Measurements from ENCODE around the gene CTAGE15. TPM values are rescaled to one million over a fixed set of nuclear protein-coding genes. Genes with fewer than 3 reads are reported as not detected.
"Not testable (repeated sequence)": the region's sequence is repeated elsewhere in the genome, so short reads cannot be mapped to it uniquely, and the experiment has no call there.

CTAGE15 gene
- total RNA-seq, 1 experiment from 2014 or later = 2.4 TPM

GRCh38 chr7:143598086-143598485 is 26.5 kb downstream of the CTAGE15 start:
- ATAC-seq; H3K9me3 Mint-ChIP-seq; H3K36me3 Mint-ChIP-seq; H3K4me3 Mint-ChIP-seq; H3K4me1 Mint-ChIP-seq; POLR2A ChIA-PET; DNase-seq (ENCODE audit: low spot score); CTCF ChIA-PET; H3K27me3 Mint-ChIP-seq (ENCODE audit: low read depth); H3K27ac Mint-ChIP-seq: not testable (repeated sequence)

DNA sequence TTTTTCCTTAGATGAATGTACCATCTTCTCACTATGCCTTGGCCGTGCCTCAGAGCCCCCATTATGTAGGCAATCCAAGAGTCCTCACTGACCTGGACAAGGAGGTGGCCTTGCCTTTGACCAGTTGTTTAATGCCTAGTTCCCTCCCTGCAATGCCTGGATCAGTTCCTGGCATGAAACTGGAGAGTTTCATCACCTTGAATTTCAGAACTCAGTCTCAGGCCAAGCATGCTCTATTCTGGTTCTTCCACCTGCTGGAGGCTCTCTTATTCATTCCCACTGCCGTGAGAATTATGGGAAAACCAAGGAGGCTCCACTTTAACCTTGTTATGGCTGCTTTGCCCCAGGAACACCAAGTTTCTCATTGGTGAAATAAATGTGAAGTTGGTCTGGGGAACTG is 31.9 kb downstream of the CTAGE15 start:
- H3K4me1 Mint-ChIP-seq; ATAC-seq; H3K36me3 Mint-ChIP-seq; H3K27ac Mint-ChIP-seq; DNase-seq (ENCODE audit: low spot score); POLR2A ChIA-PET; CTCF ChIA-PET; H3K4me3 Mint-ChIP-seq; H3K27me3 Mint-ChIP-seq (ENCODE audit: low read depth); H3K9me3 Mint-ChIP-seq: not testable (repeated sequence)

GRCh38 chr7:143606088-143606487 is 34.5 kb downstream of the CTAGE15 start:
- H3K4me1 Mint-ChIP-seq = not testable (repeated sequence)

DNA sequence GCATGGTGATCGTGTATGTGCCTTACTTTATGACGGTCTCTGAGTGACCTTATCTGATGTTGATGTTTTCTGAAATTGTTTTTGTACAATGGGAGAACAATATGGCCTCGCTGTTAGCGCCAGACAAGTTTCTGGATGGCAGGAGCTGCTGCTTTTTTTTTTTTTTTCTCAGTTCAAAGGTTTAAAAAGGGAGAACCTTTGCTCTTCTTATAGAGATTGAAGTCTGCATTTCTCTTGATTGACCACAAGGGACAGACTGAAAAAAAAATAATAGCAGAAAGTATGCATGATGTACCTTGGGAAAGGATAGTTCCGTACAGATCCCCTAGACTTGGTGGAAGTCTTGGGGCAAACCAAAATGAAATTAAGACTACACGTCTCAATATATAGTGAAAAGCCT is 43.9 kb downstream of the CTAGE15 start:
- CTCF ChIA-PET; H3K27me3 Mint-ChIP-seq (ENCODE audit: low read depth); H3K4me3 Mint-ChIP-seq; H3K9me3 Mint-ChIP-seq; POLR2A ChIA-PET; H3K4me1 Mint-ChIP-seq; H3K27ac Mint-ChIP-seq; DNase-seq (ENCODE audit: low spot score); H3K36me3 Mint-ChIP-seq: not testable (repeated sequence)
- 0 out of 2 replicates have a peak, but pooled peaks have one; percentile 2 for ATAC-seq

More at GRCh38 chr7:143606088-143606487, 34.5 kb downstream of the CTAGE15 start:
- H3K36me3 Mint-ChIP-seq; DNase-seq (ENCODE audit: low spot score); H3K27ac Mint-ChIP-seq; H3K4me3 Mint-ChIP-seq; H3K27me3 Mint-ChIP-seq (ENCODE audit: low read depth); ATAC-seq; H3K9me3 Mint-ChIP-seq; CTCF ChIA-PET; POLR2A ChIA-PET: not testable (repeated sequence)

- CTCF ChIA-PET, H3K4me1 Mint-ChIP-seq: not testable (repeated sequence)
Measured at GRCh38 chr7:143617204-143617603, 45.6 kb downstream of the CTAGE15 start.

DNA sequence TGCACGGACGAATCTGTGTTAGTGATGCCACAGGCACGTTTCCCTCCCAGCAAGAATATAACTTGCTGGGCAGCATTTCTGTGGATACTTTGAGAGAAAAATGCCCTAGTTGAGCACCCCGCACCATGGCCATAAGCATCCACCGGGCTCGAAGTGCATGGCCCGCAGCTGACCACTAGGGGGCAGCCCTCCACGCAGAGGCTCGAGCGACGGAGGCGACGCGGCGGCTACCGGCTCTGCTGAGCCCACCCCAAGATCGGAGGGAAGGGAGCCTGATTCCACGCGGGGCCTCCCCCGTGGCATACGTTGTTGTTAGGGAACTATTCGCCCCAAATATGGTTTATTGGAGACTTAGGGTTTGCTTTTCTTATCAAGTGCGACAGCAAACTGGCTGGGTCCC is 48.5 kb downstream of the CTAGE15 start:
- H3K4me1 Mint-ChIP-seq; DNase-seq (ENCODE audit: low spot score); H3K9me3 Mint-ChIP-seq; CTCF ChIA-PET; H3K27ac Mint-ChIP-seq; POLR2A ChIA-PET; H3K36me3 Mint-ChIP-seq; H3K4me3 Mint-ChIP-seq; H3K27me3 Mint-ChIP-seq (ENCODE audit: low read depth): not testable (repeated sequence)
- peak; percentile 11 for ATAC-seq

More at GRCh38 chr7:143617204-143617603, 45.6 kb downstream of the CTAGE15 start:
- H3K4me3 Mint-ChIP-seq; H3K27me3 Mint-ChIP-seq (ENCODE audit: low read depth); POLR2A ChIA-PET; H3K36me3 Mint-ChIP-seq; H3K27ac Mint-ChIP-seq; ATAC-seq; DNase-seq (ENCODE audit: low spot score); H3K9me3 Mint-ChIP-seq: not testable (repeated sequence)

GRCh38 chr7:143620646-143621045 is 49.0 kb downstream of the CTAGE15 start, which contains the start of gene TCAF2:
TCAF2 (plus strand) TSS chr7:143620974.
- peak; percentile 98 for ATAC-seq
- H3K9me3 Mint-ChIP-seq; POLR2A ChIA-PET; DNase-seq (ENCODE audit: low spot score); H3K27me3 Mint-ChIP-seq (ENCODE audit: low read depth); H3K4me1 Mint-ChIP-seq; H3K4me3 Mint-ChIP-seq; CTCF ChIA-PET; H3K27ac Mint-ChIP-seq; H3K36me3 Mint-ChIP-seq: not testable (repeated sequence)

DNA sequence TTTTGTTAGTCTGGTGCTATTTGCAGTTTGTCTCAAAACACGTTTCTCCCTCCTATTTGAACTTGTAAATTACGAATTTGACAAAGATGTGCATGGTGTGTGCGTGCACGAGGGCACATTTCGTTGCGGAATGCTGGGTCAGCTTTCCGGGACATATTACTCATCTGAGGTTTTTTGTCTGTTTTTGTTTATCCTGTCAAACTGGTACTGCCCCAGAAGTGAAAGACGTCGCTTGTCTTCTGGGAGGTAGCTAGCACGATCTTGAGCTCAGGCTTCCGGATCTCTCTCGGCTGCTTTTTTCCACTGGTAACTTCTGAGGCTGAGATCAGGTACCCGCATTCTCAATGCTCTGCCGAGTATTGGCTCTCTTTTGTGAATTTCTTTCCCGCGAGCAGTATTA is 49.6 kb downstream of the CTAGE15 start:
- CTCF ChIA-PET = not testable (repeated sequence)

GRCh38 chr7:143622130-143622529 is 50.5 kb downstream of the CTAGE15 start:
- H3K36me3 Mint-ChIP-seq; H3K27ac Mint-ChIP-seq; CTCF ChIA-PET; H3K9me3 Mint-ChIP-seq; POLR2A ChIA-PET; H3K4me3 Mint-ChIP-seq; H3K4me1 Mint-ChIP-seq; DNase-seq (ENCODE audit: low spot score); H3K27me3 Mint-ChIP-seq (ENCODE audit: low read depth): not testable (repeated sequence)
- peak; percentile 17 for ATAC-seq

More for the DNA sequence above, 49.6 kb downstream of the CTAGE15 start:
- ATAC-seq; POLR2A ChIA-PET; H3K9me3 Mint-ChIP-seq; DNase-seq (ENCODE audit: low spot score); H3K36me3 Mint-ChIP-seq; H3K4me1 Mint-ChIP-seq; H3K4me3 Mint-ChIP-seq; H3K27me3 Mint-ChIP-seq (ENCODE audit: low read depth); H3K27ac Mint-ChIP-seq: not testable (repeated sequence)

Other genes starting within 250 kb of the CTAGE15 start
- gene FAM131B, start 209.1 kb upstream of the CTAGE15 start, total RNA-seq (2021) = 24.0 to 26.3 TPM (median 25.3 TPM) in 3 replicates
- 166 to 179 TPM (median 167 TPM) in 3 replicates for gene ZYX, start 190.5 kb upstream of the CTAGE15 start, total RNA-seq (2021)
- 159 to 203 TPM (median 162 TPM) in 3 replicates for gene EPHA1, start 162.9 kb upstream of the CTAGE15 start, total RNA-seq (2021)
- gene TAS2R60, start 128.3 kb upstream of the CTAGE15 start, total RNA-seq (2021) = 0.21 to 0.39 TPM (median 0.24 TPM) in 3 replicates
- gene TAS2R41, start 93.9 kb upstream of the CTAGE15 start, total RNA-seq (2021) = 0.31 to 0.44 TPM in 2 of 3 replicates, not detected in the other
- 0.15 to 0.21 TPM (median 0.21 TPM) in 3 replicates for gene TCAF2, start 49.2 kb downstream of the CTAGE15 start, total RNA-seq (2021)
- not detected in 3 replicates for gene CTAGE6, start 185.9 kb downstream of the CTAGE15 start, total RNA-seq (2021)

All from WTC11 (cell line).